COR-L47 (cell line): ENCODE data around the gene SMC3.
"Not testable (repeated sequence)": the region's sequence is repeated elsewhere in the genome, so short reads cannot be mapped to it uniquely, and the experiment has no call there.

ENCODE experiments used
- DNase-seq: peaks from one replicate; lab custom pipeline; 2025; lab: John Stamatoyannopoulos, UW

Gene SMC3

DNA sequence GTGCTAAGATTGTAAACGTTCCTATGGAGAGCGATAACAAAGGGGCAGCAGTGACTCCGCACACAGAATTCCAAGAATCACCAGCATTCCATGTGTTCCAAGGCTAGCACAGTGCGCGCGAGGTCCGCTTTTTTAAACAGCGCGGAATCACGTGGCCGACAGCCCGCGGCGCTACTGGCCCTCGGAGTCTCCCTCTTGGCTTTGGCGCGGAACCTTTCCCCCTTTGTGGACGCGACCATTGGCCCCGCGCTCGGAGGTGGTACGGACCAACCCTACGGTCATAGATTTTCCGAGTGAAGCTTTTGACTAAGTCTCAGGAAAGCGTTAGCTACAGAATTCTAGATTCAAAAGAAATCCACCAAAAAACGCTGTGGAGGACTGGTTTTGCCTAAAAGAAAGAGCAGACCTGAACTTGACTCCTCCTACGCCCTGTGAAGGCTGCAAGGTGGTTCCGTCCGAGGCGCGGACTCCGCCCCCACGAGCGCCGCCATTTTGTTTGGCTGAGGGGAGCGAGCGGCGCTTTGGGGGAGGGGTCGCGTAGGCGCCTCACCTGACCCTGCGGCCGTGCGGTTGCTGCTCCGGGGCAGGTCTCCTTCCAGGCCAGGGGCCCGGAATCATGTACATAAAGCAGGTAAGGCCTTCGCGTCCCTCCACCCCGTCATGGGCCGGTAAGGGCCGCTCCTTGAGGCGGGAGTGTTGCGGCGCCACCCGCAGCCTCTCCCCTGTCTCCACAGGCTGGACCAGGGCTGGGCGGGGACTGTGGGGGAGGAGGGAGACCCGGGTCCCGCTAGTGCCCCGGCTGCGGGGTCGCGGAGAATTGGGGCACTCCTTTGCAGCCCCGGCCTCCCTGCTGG is at the start of gene SMC3:
TSS of gene SMC3 (plus strand) at position 495 of the 854 bp plus-strand sequence. CDS start at position 617, 122 bp downstream.
- peak; percentile 80 for DNase-seq

DNA sequence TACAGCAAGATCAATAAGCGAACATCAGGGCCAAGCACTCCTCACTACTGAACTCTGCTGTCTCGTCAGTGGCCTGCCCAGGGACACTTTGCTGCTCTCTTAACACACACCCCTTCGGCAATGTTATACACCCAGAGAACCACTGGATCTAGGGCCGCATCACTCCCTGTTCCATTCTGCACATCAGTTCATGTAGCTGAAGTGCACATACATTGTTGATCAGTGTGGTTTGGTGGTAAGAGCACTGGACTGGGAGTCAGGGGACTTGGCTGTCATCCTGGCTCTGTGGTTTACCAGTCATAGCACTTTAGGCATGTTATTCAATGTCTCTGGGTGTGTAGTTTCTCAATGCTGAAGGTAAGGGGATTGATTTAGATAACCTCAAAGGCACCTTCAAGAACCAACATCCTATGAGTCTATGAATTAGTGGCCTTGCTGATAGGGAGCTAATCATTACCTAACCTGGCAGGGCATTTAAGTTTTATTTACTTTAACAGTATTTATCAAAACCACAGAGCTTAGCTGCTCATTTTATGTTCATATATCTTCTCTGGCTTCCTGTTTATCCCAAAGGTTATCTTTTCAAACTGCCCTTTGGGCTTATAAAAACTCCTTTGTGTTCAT is 45.0 kb upstream of the SMC3 start:
- no peak for DNase-seq

DNA sequence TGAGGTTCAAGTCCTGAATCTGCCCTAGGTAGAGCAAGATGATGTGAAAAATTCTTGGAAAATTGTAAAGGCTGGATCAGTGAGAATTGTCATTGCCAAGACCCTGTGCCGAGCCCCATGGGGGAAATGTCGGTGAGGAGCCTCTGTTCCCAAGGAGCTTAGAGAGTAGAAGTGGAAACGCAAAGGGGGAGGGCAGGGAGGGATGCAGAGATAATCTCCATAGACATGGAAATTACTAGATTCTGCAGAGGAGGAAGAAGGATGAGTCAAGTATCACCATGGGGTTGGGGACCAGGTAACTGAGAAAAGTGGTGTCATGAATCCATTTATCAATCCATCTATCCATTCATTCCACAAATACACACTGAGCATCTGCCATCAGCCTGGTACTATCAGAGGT is 43.8 kb upstream of the SMC3 start:
- DNase-seq: no peak

DNA sequence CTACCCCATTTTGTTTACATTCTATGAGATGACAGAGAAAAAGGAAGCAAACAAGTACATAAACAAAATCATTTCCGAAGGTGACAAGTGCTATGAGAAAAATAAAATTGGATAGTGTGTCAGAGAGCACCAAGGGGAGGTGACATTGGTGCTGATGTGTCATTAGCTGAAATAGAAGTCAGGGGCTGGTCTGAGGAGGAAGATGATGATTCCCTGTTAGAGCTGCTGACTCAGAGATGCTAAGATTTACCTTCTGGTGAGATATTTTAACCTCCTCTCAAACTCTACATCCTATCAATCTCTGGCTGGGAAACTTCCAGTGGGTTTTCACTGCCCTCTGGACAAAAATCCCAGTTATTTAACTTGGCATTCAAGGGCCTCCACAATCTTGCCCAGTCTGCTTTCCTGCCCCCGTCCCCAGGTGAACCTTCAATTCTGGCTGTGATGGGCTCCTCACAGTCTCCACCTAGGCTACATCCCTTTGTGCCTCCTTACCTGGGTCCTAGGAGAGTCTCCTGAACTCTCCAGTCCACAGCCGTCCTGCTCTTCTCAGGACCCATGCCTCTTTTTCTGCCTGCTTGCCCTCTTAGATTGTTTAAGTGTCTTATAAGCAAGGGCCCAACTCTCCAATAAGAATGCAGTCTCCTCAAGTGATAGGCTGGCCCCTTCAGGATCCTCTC is 43.2 kb upstream of the SMC3 start:
- DNase-seq: no peak

DNA sequence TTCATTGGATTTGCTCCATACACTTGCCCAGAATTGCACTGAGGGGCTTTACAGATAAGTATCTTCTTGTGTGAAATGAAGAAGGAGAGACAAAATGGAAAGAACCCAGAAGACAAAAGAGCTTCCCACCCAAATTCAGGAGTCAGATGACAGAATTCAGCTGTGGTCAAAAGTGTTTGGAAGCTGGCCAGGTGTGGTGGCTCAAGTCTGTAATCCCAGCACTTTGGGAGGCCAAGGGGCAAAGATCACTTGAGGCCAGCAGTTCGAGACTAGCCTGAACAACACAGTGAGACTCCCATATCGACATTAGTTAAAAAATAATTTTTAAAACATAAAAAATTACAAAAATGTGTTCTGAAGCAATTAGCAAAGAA is 42.6 kb upstream of the SMC3 start:
- DNase-seq: no peak

DNA sequence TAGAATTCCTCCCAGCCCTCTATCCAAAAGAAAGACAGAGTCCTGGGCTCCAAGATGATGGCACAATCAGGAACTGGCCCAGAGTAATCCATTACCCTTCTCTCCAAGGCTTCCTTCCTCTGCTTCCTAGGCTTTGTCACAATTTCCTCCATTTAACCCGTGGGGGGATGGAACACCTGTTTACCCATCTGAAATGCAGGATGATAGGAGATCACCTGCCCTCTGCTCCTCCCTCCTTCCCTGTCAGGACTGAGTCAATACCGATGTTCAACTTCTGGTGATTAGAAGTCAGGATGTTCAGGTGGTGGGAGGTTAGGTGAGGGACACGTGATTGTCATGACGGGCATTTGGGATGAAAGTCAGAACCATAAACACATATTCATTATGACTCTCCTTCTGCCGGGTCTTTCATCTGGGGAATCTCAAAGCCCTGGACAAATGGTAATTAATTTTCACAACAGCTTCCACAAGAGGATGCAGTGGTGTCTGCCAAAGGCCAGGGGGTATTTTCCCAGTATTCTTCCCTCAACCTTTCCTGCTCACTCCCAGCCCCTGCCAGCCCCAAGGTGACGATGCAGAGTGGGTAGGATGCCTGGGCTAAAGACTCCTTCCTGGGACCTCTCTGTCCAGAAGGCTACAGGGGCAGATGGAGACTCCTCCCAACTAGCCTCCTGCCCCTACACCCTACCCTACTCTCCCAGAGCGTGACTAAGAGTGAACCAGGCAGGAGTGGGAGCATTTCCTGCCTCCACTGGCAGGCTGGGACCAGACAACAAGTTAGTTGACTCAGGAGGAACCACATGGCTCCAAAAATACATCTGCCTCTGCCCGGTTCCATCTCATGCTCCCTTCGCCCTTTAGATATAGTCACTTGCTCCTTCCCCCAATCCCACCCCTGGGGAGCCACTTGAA is 41.9 kb upstream of the SMC3 start:
- DNase-seq: no peak

DNA sequence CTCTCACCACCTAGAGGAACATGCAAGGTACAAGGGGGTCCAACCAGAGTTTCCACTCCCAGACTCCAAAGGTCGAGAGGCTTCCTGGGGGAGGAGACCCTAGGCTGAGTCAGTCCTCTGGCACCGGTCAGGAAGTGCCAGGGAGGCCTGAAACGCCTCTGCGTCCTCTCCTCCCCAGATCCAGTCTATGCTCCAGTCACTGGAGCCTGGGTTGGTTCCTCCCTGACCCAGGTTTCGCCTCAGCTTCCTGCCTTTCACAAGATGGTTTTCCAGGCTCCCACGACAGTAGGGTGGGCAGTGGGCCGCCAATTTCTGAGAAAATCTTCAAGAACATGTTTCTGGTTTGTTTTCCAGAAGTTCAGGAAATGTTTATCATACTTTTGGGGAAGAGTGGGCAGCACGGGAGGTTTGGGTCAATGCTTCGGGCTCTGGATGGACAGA is 39.7 kb upstream of the SMC3 start:
- no peak for DNase-seq

DNA sequence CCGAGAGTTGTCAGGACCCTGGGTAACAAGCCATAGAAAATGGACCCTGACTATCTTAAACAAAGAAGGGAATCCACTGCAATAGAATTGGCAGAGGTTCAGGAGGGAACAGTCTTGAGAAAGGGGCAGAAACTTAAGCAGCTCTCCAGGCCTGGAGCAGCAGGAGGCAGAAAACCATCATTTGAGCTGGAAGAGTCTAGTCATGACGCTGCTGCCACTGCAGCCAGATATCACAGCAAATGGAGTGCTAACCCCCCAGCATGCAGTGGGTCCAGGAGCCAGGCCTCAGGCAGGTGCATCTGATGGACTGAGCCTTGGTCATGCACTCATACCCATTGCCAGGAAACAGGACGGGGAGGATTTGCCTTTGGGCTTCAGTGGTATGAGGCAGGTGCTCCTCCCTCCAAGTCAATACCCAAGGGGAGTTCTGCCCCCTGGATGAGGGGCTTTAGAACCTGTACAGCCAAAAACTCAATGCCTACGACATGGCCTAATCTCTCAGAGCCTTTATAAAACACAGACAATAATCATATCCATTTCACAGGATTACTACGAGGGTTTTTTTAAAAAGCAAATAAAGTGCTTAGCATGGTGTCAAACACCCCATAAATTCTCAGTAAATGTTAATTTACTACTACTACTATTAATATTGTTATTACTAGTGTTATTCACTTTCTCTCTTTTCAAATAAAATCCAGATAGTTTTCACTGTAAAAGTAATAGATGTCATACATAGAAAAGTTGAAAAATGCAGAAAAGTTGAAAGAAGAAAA is 39.1 kb upstream of the SMC3 start:
- DNase-seq: no peak

DNA sequence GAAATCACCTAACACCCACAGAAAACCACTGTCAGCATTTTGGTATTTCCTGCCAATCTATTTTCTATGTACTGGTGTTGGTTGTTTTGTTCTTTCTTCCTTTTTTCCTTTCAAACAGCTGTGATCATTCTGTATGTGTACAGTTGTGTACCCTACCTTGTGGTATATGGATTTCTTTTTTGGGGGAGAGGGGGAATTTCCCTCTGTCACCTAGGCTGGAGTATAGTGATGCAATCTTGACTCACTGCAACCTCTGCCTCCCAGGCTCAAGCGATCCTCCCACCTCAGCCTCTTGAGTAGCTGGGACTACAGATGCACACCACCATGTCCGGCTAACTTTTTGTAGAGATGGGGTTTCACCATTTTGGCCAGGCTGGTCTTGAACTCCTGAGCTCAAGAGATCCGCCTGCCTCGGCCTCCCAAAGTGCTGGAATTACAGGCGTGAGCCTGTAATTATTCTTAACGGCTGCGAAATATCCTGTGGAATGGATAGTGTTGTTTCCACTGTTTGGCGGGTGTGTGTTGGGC is 38.4 kb upstream of the SMC3 start:
- DNase-seq: not testable (repeated sequence)

DNA sequence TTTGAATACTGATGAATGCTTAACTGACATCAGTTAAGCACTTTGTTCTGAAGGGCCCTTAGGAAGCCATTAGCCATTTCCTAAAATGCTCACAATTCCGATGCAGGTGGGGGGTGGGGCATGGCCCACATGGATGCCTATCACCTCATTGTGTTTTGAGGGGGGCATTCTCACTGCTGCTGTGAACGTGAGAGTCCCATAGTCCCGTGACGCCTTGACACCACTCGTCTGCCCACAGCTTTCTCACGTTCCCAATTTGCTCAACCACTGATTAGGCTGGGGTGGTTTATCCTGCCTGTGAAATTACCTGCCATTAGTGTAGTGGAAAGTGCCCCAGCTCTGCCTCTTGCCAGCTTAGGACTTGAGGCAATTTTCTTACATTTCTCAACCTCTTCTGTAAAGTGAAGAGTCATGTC is 37.9 kb upstream of the SMC3 start:
- DNase-seq: no peak

DNA sequence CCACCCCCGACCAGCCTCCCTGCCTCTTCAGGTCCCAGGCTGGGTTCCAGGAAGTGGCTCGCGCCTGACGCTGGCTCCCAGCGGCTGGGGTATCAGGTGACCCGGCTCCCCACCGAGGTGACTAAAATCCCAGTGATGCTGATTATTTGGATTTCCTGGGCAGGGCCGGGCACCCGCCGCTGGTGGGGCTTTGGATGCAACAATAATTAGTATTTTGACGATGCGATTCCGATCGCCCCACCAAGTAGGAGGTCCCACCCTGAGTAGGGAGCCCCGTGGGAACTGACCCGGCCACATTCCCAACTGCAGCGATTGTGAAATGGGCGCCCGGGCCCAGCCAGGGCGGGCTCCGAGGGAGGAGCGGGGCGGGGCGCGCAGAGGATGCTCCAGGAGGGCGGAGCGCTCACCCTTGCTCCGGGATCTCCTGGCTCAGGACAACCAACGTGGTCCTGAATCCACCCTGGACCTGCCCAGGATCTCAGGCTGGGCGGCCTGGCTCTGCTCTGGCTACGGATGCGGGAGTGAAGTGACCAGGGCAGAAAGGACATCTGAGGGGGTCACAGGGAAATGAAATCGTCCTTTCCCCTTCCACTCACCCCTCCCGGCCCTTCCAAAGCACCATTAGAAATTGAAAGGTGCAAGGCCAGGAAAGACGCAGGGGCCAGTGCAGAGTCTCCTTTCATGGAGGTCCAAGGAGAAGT is 37.2 kb upstream of the SMC3 start:
- DNase-seq: no peak

DNA sequence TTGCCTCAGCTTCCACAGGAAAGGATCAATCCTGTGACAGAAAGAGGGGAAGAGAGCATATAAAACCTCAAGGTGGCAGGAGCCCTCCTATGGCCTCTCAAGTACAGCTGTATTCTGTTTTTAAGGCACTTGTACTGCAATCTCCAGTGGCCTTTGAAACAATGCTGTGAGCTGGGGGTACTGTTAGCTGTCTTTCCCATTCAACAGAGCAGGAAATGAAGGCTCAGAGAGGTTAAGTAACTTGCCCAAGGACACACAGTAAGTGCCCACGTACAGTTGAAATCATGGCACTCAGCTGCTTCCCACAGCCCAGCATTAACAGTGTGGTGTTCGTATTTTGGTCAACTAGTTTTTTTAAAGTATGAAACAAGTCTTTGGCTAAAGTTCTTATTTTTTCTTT is 35.8 kb upstream of the SMC3 start:
- no peak for DNase-seq

DNA sequence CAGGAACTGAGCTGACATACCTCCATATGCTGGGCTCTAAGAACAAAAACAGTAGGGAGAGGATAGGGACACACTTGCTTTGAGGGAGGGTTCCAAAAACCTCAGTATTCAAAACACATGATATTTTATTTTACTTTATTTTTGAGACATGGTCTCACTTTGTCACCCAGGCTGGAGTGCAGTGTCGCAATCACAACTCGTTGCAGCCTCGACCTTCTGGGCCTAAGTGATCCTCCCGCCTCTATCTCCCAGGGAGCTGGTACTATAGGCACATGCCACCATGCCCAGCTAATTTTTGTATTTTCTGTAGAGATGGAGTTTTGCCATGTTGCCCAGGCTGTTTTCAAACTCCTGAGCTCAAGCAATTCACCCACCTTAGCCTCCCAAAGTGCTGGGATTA is 34.9 kb upstream of the SMC3 start:
- not testable (repeated sequence) for DNase-seq

DNA sequence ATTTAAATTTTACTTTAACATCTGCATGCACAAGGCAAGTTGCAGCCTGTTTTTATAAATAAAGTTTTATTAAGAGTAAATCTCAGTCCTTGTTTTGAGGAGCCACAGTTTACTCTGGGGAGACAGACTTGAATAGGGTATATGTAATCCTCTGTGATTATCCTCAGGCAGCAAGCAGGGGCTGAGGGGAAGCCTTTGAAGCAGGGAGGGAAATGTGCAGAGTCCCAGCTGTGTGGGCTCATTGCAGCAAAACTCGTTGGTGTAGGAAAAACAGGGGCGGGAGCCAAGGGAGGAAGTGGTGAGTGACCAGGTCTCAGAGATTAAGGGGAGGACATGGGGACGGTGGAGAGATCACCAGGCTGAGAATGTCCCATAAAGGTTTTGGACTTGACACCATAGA is 34.3 kb upstream of the SMC3 start:
- no peak for DNase-seq

DNA sequence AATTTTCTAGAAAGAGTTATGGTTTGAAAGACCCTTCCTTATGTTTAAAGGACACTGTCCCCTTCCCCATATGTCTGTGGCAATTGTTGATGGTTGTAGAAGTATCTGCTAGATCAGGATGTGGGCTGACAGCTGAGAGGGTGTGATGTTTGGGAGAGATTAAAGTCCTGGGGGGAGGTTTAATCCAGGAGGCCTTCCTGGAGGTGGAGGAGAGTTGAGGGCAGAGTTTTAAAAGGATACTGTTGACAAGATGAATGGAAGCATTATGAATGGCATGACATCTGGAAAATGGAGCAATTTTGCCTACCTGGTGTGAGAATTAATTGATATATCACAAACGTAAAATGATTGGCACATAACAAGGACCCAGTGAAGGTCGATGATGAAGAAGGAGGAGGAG is 32.9 kb upstream of the SMC3 start:
- no peak for DNase-seq

DNA sequence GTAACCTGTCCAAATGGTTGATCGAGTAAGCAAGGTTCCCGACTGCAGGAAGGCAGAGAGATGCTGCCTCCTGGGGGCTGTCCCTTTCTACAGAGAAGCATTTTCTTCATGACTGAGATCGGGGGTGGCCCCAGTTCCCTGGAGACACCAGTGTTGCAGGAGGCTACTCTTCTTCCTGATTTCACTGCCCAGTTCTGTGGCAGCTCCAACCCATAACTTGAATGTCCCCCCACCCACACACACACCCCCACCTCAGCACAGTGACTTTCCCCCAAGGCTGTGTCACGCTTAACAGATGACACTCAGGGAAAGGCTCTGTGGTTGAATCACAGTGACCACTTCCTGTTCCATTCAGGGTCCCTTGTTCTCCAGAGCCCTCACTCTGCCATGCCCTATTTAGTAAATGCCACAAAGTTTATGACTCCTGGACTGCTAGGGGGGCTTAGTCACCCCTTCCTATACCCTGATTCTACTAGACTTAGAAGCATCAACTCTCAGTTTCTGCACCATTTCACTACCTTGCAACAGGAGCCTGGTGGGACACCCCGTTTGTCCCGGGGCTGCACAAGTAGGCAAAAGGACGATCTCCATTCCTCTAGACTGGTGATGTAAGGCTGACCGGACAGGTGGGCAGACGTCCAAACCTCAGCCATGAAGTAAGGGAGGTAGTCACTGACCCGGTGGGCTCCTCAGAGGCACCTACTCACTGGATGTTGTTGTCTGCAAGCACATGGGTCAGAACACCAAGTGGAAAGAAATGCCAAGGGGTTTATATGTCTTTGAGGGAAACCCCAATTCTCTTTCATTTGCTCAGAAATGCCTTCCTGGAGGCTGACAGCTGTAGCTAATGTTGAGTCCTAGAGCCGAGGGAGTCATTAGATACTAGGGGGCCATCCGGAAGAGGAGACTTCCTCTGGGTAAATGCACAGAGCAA is 31.3 kb upstream of the SMC3 start:
- no peak for DNase-seq

DNA sequence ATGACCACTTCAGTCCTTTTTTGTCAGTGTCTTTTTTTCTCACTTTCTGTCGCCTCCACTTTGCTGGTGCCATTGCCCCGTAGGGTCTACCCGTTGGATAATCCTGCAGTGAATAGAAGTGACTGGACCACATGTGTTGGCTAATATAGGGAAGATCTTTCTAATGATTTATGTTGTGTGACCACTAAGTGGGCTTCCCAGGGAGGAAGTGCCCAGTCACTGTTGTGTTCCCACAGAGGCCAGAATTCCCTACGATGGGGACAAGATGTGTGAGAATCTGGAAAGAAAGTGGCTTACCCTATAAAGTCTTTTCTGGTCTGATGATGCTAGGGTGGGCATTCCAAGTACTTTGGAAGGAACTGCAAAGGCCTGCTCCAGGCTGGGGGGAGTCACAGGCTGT is 28.4 kb upstream of the SMC3 start:
- no peak for DNase-seq

DNA sequence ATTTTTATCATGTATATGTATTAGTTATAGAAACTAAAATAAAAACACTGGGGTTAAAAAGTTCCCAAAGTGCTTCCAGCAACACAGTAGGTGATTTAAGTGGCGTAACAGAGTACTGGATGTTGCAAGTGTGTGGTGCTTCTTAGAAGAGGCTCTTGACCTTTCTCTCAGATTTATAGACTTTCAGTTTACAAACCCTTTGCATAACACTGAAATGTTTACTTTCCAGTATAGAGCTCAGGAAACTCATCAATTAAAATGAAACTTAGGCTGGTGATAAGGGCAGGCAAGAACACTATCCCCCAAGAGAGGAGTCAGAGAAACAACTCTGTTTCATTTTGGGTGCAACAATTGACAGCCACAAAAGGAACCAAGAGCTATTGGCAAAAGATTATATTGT is 27.5 kb upstream of the SMC3 start:
- DNase-seq: no peak

DNA sequence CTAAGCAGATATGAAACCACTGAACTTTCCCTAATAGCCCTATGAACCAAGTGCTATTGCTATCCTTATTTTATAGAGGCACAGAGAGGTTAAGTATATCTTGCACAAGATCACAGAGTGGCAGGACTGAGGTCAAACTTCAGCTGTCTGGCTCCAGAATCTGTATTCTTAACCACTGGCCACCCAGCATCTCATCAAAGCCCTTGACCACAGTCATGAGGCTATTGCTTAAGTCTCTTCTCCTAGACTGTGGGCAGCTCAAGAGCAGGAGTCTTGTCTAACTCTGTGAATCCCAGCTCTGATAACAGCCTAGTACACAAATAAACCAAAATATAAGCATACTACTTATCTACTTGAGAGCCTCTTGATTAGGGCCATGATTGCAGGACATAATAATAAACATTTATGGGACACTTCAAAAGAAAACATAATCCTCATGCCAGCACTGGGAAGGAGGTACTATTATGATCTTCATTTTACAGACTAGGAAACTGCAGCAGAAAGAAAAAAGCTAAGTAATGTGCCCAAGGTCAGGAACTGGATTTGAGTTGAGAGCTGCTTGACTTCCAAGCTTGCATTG is 22.4 kb upstream of the SMC3 start:
- no peak for DNase-seq
